Nephron progenitor cell (in vitro differentiated cells): ENCODE measurements around the gene KYAT1.
"Not testable (repeated sequence)": the region's sequence is repeated elsewhere in the genome, so short reads cannot be mapped to it uniquely, and the experiment has no call there.

Experiments used
- DNase-seq: peaks from one replicate; pipeline ENCODE4 v3.0.0; 2021
- H3K27ac Mint-ChIP-seq: 2 replicates; pipeline ENCODE4 v1.8.0; 2021; ENCODE audit warnings: mild to moderate bottlenecking, moderate library complexity, mixed read lengths
- H3K27me3 Mint-ChIP-seq: 2 replicates; pipeline ENCODE4 v1.8.0; 2021; ENCODE audit warnings: mild to moderate bottlenecking, low read depth, mixed read lengths; ENCODE audit not compliant: poor library complexity
- H3K36me3 Mint-ChIP-seq: 2 replicates; pipeline ENCODE4 v1.8.0; 2021; ENCODE audit warnings: low read depth, mixed read lengths
- H3K4me1 Mint-ChIP-seq: 2 replicates; pipeline ENCODE4 v1.8.0; 2021; ENCODE audit warnings: mixed read lengths
- H3K4me3 Mint-ChIP-seq: 2 replicates; pipeline ENCODE4 v1.8.0; 2021; ENCODE audit warnings: mild to moderate bottlenecking, moderate library complexity, mixed read lengths
- H3K9me3 Mint-ChIP-seq: 2 replicates; pipeline ENCODE4 v1.8.0; 2021; ENCODE audit warnings: mild to moderate bottlenecking, moderate library complexity, mixed read lengths
- TF ChIP-seq, protein P1 (sequence below): fragments of 200-600 bp; sonication (generic); IDR thresholded peaks from 2 replicates; pipeline ENCODE4 v1.5.0; 2021; ENCODE audit warnings: antibody characterized with exemption

Gene KYAT1

GRCh38 chr9:128845186-128845931, 36.4 kb downstream of the KYAT1 start:
- Mint-ChIP-seq H3K9me3 (peaks cover 22% of the 10 kb centered on the region), H3K4me1 (peaks cover 14% of the 10 kb centered on the region), H3K27ac (peak overlapping the region; percentile 75), H3K36me3 (peaks cover 34% of the 10 kb centered on the region), H3K4me3 (no peak overlapping the region), H3K27me3 (peaks cover 3% of the 10 kb centered on the region)
- TF ChIP-seq, protein P1, sequence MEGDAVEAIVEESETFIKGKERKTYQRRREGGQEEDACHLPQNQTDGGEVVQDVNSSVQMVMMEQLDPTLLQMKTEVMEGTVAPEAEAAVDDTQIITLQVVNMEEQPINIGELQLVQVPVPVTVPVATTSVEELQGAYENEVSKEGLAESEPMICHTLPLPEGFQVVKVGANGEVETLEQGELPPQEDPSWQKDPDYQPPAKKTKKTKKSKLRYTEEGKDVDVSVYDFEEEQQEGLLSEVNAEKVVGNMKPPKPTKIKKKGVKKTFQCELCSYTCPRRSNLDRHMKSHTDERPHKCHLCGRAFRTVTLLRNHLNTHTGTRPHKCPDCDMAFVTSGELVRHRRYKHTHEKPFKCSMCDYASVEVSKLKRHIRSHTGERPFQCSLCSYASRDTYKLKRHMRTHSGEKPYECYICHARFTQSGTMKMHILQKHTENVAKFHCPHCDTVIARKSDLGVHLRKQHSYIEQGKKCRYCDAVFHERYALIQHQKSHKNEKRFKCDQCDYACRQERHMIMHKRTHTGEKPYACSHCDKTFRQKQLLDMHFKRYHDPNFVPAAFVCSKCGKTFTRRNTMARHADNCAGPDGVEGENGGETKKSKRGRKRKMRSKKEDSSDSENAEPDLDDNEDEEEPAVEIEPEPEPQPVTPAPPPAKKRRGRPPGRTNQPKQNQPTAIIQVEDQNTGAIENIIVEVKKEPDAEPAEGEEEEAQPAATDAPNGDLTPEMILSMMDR: no peak
- no peak for DNase-seq

DNA sequence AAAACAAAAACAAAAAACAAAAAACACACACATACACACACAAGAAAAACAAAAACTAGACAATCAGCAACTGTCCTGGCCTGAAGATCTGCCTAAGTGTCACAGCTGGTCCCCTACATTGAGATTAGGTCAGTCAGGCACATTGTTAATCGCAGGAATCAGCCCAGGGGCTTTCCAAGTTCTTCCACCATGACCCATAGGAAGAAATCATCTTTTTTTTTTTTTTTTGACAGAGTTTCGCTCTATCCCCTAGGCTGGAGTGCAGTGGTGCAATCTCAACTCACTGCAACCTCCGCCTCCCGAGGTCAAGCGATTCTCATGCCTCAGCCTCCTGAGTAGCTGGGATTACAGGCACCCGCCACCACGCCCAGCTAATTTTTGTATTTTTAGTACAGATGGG, 38.6 kb downstream of the KYAT1 start:
- H3K4me3 Mint-ChIP-seq, H3K27me3 Mint-ChIP-seq, DNase-seq, H3K9me3 Mint-ChIP-seq: not testable (repeated sequence)
- peak overlapping the region; percentile 80 for H3K27ac Mint-ChIP-seq
- H3K36me3 Mint-ChIP-seq: peaks cover 34% of the 10 kb centered on the region
- H3K4me1 Mint-ChIP-seq: peaks cover 21% of the 10 kb centered on the region

DNA sequence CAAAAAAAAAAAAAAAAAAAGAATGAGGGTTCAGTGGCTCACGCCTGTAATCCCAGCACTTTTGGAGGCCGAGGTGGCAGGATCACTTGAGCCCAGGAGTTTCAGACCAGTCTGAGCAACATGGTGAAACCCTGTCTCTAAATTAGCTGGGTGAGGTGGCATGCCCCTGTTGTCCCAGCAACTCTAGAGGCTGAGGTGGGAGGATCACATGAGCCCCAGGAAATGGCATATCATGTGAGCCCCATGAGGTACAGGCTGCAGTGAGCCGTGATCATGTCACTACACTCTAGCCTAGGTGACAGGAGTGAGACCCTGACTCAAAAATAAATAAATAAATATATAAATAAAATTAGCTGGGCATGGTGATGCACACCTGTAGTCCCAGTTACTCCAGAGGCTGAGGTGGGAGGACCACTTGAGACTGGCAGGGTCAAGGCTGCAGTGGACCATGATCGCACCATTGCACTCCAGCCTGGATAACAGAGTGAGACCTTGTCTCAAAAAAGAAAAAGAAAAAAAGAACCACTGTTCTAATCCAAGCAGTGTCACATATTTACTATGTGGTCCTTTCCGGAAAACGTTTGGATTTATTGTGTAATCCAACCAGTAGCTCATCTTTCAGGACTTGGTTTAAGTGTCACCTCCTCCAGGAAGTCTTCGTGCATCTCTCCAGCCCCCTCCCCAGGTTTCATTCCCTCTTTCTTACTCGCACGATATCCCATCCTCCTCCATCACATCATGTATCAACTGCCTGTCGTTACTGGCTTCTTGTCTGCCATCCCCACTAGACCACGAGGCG, 39.9 kb downstream of the KYAT1 start:
- no peak overlapping the region for H3K4me3 Mint-ChIP-seq
- DNase-seq: no peak
- no peaks in the 10 kb centered on the region for H3K9me3 Mint-ChIP-seq
- H3K27me3 Mint-ChIP-seq: peaks cover 5% of the 10 kb centered on the region
- TF ChIP-seq, protein P1: no peak
- H3K27ac Mint-ChIP-seq: peak overlapping the region; percentile 78
- H3K36me3 Mint-ChIP-seq: peaks cover 31% of the 10 kb centered on the region
- peaks cover 26% of the 10 kb centered on the region for H3K4me1 Mint-ChIP-seq

GRCh38 chr9:128840524-128840923, 41.2 kb downstream of the KYAT1 start:
- DNase-seq: no peak
- Mint-ChIP-seq H3K27me3 (peaks cover 5% of the 10 kb centered on the region), H3K4me3 (no peak overlapping the region), H3K4me1 (peaks cover 23% of the 10 kb centered on the region), H3K9me3 (no peaks in the 10 kb centered on the region), H3K36me3 (peaks cover 31% of the 10 kb centered on the region), H3K27ac (no peak overlapping the region)
- TF ChIP-seq, protein P1: no peak

GRCh38 chr9:128838338-128838737, 43.4 kb downstream of the KYAT1 start:
- TF ChIP-seq, protein P1: no peak
- DNase-seq: no peak
- Mint-ChIP-seq H3K4me3 (no peak overlapping the region), H3K4me1 (peaks cover 17% of the 10 kb centered on the region), H3K36me3 (peaks cover 30% of the 10 kb centered on the region), H3K9me3 (no peaks in the 10 kb centered on the region), H3K27me3 (peaks cover 2% of the 10 kb centered on the region), H3K27ac (peak overlapping the region; percentile 81)

- no peak for DNase-seq
- peaks cover 2% of the 10 kb centered on the region for H3K27me3 Mint-ChIP-seq
- no peak overlapping the region for H3K4me3 Mint-ChIP-seq
- H3K4me1 Mint-ChIP-seq: peaks cover 11% of the 10 kb centered on the region
- TF ChIP-seq, protein P1: no peak
- H3K9me3 Mint-ChIP-seq: no peaks in the 10 kb centered on the region
- H3K36me3 Mint-ChIP-seq: peaks cover 31% of the 10 kb centered on the region
- H3K27ac Mint-ChIP-seq: no peak overlapping the region
Observed at GRCh38 chr9:128836509-128837145, 45.1 kb downstream of the KYAT1 start.
